ENCODE data around the gene PLOD3.

The PLOD3 gene

DNA sequence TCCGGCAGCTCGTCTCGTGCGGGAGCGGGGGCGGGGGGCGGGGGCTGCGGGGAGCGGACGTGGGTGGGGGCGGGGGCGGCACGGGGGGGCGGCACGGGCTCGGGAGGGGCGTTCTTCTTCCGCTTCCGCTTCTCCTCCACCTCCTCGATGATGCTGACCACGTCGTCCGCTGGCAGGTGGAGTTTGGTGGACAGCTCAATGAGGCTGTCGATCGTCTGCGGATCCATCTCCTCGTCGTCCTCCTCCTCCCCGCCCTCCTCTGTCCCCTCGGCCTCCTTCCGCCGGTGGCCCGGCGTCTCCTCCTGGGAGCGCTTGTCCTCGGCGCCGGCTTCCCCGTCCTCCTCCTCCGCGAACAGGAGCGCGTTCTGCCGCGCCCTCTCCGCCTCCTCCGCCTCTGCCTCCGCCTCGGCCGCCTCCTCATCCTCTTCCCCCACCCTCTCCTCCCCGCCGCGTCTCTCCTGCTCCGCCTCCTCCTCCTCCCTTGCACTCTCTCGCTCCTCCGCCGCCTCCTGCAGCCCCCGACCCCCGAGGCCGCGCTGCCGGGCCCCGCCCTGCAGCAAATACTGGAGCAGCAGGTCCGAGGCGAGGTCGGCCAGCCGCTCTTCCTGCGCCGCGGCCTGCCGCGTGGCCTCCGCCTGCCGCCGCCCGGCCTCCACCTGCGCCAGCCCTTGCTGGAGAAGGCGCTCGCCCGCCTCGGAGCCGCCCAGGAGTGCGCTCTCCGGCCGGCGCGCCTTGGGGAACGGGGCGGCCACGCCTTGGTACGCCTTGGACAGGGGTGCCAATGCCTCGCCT is 53.9 kb downstream of the PLOD3 start:
- peak; percentile 77 for DNase-seq

DNA sequence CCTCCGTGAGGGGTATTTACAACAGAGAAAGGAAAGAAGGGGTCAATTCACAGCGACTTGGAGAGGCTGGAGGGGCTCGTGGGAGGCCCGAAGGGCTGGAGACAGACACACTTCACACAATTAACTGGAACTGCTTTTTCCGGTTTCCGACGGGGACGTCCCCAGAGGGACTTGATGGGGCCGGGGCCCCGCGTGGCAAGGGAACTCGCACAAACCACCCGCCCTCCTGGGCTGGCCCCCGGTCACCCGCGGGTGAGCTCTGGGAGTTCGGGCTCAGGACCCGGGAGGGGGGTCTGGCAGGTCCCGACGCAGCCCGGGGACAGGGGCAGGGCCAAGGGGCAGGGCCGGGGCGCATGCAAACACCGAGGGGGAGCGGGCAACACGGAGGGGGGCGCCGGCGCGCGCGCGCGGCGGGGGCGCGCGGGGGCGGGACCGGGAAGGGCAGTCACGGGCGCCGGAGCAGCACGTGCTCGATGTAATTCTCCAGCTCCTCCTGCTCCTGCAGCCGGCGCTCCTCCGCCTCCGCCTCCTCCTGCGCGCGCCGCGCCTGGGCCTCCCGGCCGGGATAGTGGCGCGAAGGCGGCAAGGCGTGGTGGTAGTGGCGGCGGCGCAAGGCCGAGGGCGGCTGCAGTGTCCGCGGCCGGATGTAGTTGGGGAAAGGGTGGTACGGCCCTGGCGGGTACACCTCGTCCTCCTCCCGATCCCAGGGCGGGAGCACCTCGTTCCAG is 54.7 kb downstream of the PLOD3 start:
- DNase-seq = peak; percentile 76

DNA sequence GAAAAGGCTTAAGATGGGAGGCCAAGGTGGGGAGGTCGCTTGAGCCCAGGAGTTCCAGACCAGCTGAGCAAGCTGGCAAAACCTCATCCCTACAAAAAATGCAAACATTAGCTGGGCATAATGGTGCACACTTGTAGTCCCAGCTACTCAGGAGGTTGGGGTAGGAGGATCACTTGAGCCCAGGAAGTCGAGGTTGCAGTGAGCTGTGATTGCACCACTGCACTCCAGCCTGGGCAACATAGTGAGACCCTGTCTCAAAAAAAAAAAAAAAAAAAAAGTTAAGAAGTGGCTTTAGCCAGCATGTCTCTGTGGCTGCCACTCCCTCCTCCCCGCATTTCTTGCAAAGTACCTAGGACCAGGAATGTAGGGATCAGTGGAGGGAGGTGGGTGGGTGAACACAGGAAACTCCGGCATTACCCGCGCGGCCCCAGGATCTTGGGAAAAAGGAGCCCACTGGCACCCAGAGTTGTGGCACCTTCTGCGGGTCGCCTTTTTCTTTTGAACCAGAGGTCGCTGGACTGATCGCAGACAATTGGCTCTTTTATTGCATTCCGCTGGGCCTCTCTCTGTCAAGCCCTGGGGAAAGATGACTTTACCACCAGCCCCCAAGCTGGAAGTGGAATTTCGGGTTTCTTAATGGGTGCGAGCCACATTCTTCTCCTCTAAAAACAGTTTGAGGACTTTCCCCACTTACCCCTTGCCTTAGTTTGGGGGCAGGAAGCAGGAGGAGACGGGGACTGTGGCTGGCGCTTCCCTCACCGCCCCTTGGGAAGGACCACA is 55.5 kb downstream of the PLOD3 start:
- no peak for DNase-seq

DNA sequence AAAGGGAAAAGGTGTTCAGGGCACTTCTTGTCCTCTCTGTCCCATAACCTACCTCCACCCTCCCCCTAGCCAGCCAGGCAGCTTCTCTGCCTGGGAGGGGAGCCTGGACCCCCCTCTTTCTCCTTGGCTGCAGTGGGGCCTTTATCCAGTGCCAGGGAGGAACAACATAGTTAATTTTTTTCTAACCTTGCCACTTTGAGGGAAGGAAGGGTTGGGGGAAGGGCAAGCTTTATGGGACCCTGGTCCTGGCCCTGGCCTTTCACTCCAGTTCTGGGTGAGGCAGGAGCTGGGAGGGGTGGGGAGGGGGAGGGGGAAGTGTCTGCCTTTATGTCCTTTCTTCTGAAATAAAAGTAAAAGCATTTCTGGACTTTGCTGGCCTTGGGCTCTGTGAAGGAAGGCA is 56.5 kb downstream of the PLOD3 start:
- no peak for DNase-seq

DNA sequence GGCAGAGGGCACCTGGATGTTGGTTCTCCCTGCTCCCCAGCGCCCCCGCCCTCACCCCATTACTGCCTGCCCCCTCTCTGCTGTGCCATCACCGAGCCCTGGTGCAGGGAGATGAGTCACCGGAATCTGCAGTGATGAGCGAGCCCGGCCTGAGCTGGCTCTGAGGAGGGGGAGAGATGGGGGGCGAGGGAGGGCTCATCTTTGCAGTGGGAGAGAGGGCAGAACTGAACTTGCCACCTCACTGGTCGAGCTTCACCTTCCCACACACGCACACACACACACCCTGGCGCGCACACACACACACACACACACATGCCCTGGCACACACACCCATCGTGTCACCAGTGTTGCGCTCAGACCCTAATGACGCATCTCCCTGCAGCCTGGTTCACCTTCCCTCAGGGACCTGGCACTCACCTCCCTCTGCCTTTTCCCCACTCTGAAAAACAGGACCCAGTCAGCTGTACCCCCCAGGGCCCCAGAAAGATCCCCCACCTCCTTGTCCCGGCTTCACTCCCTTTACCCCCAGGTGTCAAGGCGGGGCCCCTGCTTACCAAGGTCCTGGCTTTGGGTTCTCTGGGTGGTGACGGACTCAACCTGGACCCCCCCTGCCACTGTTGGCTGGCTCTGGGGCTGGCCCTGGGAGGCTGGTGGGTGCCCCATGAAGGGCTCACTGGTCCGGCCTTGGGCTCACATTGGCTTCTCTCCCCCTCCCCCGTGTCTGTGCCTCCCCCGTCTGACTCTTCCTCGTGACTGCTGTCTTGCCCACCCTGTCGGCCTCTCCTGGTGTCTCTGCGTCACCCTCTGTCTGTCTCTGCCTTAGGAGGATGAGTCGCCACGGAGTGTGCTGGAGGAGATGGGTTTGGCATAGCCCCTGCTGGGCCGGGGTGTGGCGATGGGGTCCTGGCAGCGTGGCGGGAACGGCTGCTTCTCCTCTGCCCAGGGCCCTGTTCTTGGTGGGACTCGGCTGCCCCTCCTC is 57.4 kb downstream of the PLOD3 start:
- DNase-seq = no peak

DNA sequence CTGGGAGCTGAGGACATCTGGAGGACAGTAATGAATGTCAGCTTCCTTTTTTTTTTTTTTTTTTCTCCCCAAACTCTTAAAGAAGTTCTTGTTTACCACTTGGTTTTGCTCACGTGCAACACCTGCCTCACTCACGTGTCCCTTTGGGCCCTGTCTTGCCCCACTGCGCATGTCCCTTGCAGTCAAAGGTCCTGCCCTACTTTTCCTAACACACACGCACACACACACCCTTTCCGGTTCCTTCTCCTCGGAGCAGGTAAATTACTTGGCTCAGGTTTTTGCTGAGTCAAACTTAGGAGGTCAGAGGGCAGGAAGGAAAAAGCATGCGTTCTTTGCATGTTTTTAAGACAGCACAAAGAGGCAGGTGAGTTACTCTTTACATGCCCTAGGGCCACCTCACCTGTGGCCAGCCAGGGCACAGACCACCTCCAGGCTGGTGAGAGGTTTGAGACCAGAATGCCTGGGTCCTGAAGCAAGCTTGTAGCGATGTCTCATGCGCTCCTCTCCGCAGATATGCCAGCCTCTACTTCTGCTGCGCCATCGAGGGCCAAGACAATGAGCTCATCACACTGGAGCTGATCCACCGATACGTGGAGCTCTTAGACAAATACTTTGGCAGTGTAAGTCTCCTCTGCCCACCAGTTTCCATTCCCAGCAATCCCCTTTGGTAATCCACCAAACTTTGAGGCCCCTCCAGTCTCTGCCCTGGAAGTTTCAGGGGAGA is 60.4 kb downstream of the PLOD3 start:
- DNase-seq = no peak

DNA sequence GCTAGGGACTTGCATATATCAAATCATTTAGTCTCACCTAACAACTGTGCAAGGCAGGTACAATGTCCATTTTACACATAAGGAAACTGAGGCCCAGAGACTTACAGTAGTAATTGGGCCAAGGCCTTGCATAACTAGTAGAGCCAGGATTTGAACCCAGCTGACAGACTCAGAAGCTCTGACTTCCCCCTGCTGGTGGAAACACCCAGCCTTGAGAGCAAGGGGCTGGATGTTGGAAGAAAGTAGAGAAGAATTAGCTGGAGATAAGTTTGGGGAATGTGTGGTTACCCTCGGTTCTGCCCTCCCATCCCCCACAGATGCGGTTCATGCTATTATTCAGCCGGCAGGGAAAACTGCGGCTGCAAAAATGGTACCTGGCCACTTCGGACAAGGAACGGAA is 61.1 kb downstream of the PLOD3 start:
- no peak for DNase-seq

Measured in COR-L47 (cell line).